Measurements from ENCODE around the gene PTBP1. TPM values are rescaled to one million over a fixed set of nuclear protein-coding genes. Genes with fewer than 3 reads are reported as not detected.

Gene PTBP1
- 100 to 1,000 TPM; 246 to 252 TPM for total RNA-seq
- polyA plus RNA-seq (2013, experiment 1 of 2) = 154 TPM
- 153 TPM for polyA plus RNA-seq (2013, experiment 2 of 2)
- total RNA-seq = 194 to 982 (median 310) reads per million in 172 experiments

DNA sequence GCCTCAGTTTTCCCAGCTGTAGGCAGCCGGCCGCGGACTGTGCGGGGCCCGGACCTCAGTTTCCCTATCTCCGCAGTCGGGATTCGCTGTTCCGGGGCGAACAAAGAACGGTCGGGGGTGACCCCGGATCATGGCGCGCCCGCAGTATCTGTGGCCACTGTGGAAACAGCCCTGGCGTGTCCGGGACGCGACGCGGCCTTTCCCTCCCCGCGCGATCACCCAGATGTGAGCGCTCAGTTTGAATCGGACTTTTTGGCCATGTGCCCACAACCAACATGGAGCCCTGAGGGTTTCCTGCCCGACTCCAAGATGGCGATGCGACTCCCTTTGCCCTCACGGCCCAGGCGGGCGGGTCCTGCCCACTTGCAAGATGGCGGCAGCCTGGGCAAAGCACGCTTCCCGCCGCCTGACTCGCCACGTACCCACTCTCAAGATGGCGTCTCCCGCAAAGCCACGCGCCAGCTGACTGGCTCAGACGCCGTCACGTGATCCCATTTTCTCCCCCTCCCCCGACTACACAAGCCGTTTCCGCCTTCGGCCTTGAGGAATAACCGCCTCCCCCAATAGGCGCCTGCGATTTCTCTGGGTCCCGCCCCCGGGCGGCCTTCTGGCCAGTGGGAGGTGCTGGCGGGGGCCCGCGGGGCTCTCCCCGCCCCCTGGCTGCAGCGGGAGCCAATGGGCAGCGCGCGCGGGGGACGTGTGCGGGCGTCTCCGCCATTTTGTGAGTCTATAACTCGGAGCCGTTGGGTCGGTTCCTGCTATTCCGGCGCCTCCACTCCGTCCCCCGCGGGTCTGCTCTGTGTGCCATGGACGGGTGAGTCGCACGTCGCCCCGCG lies at the start of gene PTBP1:
Gene PTBP1 (plus strand): TSS at position 761 of the 836 bp plus-strand sequence. CDS start 46 bp downstream, at position 807.
- peak; percentile 83 for ATAC-seq (ENCODE audit: poor library complexity)
- Mint-ChIP-seq H3K9me3 (no peaks in the 10 kb centered on the region), H3K27me3 (no peaks in the 10 kb centered on the region), H3K36me3 (ENCODE audit: low read depth) (peaks cover 34% of the 10 kb centered on the region), H3K27ac (peak within 1 kb of the TSS; percentile 87), H3K4me3 (peak within 1 kb of the TSS; percentile 89), H3K4me1 (ENCODE audit: low read depth) (peaks cover 36% of the 10 kb centered on the region)
- no peaks in the 10 kb centered on the region for H3K9me3 ChIP-seq (ENCODE audit: control insufficient read depth in 1 of 2, insufficient read depth in 1 of 2, low read length in 2 of 2)
- peak within 1 kb of the TSS; percentile 67 to 72 for H3K27ac ChIP-seq (ENCODE audit: low read depth in 1 of 2, low read length in 2 of 2)
- TF ChIP-seq, protein P1, sequence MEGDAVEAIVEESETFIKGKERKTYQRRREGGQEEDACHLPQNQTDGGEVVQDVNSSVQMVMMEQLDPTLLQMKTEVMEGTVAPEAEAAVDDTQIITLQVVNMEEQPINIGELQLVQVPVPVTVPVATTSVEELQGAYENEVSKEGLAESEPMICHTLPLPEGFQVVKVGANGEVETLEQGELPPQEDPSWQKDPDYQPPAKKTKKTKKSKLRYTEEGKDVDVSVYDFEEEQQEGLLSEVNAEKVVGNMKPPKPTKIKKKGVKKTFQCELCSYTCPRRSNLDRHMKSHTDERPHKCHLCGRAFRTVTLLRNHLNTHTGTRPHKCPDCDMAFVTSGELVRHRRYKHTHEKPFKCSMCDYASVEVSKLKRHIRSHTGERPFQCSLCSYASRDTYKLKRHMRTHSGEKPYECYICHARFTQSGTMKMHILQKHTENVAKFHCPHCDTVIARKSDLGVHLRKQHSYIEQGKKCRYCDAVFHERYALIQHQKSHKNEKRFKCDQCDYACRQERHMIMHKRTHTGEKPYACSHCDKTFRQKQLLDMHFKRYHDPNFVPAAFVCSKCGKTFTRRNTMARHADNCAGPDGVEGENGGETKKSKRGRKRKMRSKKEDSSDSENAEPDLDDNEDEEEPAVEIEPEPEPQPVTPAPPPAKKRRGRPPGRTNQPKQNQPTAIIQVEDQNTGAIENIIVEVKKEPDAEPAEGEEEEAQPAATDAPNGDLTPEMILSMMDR (IDR thresholded peaks at IDR 0.05) = no peak
- no peaks in the 10 kb centered on the region for H3K27me3 ChIP-seq (ENCODE audit: control insufficient read depth in 1 of 2, insufficient read depth in 2 of 2, low read length in 2 of 2)
- intact Hi-C loops (cut with DNase I, micrococcal nuclease) = loop anchor here (1.0 to 10.0 kb wide), 6 partner anchors 116 to 448 kb away; partner anchors contain the start of genes RNF126 (in 2 of the 2), ATP5F1D (in 1 of the 2), GPX4 (in 1 of the 2) and MIDN (in 1 of the 2)
- H3K4me3 ChIP-seq (ENCODE audit: low read length) = peak within 1 kb of the TSS; percentile 87
- DNase-seq = peak; percentile 97 to 100 (median 99)
- H3K4me1 ChIP-seq (ENCODE audit: insufficient read depth, low read length) = peaks cover 48% of the 10 kb centered on the region
- POLR2A ChIA-PET = interaction anchor here (0.6 to 2.2 kb wide), 13 partner anchors 67 to 672 kb away, joined by 3 to 11 read pairs (median 5); partner anchors contain the start of genes ARHGAP45, CIRBP, FAM174C and GPX4
- peaks cover 31% of the 10 kb centered on the region for H3K36me3 ChIP-seq (ENCODE audit: insufficient read depth, low read length)
- CTCF ChIA-PET = no interaction called here

DNA sequence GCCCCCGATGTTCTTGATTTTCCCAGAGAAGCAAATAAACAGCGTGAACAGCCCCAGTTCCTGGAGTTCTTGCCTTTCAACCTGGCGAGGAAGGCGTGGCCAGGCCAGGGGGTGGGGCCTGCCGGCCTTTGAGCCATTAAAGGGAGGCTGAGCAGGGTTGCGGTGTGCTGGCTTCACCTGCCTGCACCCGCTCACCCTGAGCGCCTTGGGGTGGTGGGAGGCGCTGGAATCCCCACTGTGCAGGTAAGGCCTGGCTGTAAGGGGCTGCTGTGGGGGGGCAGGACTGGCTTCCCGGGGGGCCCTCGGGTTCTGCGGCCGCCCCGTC lies 49.0 kb upstream of the PTBP1 start:
- no peak for DNase-seq

DNA sequence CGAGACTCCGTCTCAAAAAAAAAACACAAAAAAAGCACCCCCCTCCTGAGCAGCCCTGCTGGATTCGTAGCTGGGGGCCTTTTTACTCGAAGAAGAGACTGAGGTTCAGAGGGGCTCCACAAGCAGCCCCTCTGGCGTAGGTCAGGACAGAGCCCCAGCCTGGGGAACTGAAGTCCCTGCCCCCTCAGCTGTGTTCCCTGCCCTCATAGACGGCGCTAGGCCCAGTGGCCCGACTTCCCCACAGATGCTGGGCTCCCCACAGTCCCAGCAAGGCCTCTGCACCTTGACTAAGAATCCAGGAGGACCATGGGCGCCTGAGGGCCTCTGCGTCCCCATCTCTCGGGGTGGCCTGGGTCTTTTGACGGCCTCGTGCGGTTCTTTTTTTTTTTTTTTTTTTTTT lies 47.4 kb upstream of the PTBP1 start:
- H3K27me3 ChIP-seq (ENCODE audit: control insufficient read depth in 1 of 2, insufficient read depth in 2 of 2, low read length in 2 of 2) = peaks cover 0 to 4% of the 10 kb centered on the region in 2 experiments
- H3K9me3 ChIP-seq (ENCODE audit: control insufficient read depth in 1 of 2, insufficient read depth in 1 of 2, low read length in 2 of 2) = peaks cover 10 to 35% of the 10 kb centered on the region in 2 experiments
- H3K27ac ChIP-seq (ENCODE audit: low read depth in 1 of 2, low read length in 2 of 2) = no peak overlapping the region
- no peak overlapping the region for H3K27ac Mint-ChIP-seq
- no peaks in the 10 kb centered on the region for H3K9me3 Mint-ChIP-seq
- no peaks in the 10 kb centered on the region for H3K36me3 Mint-ChIP-seq (ENCODE audit: low read depth)
- DNase-seq (peak in 1 of 14 experiments; percentile 15), ATAC-seq (ENCODE audit: poor library complexity) (no peak)
- intact Hi-C loops (cut with DNase I, micrococcal nuclease) = no loop called here
- CTCF ChIA-PET = no interaction called here
- POLR2A ChIA-PET = no interaction called here
- no peaks in the 10 kb centered on the region for H3K4me1 Mint-ChIP-seq (ENCODE audit: low read depth)
- H3K4me3 ChIP-seq (ENCODE audit: low read length) = no peak overlapping the region
- H3K36me3 ChIP-seq (ENCODE audit: insufficient read depth, low read length) = no peaks in the 10 kb centered on the region
- TF ChIP-seq, protein P1 (IDR thresholded peaks at IDR 0.05) = no peak
- no peaks in the 10 kb centered on the region for H3K27me3 Mint-ChIP-seq
- H3K4me3 Mint-ChIP-seq = no peak overlapping the region
- no peaks in the 10 kb centered on the region for H3K4me1 ChIP-seq (ENCODE audit: insufficient read depth, low read length)

More for the DNA sequence above, 49.0 kb upstream of the PTBP1 start:
- ATAC-seq (ENCODE audit: poor library complexity) = no peak
- H3K27ac Mint-ChIP-seq = no peak overlapping the region
- no peaks in the 10 kb centered on the region for H3K9me3 Mint-ChIP-seq
- peaks cover 10 to 49% of the 10 kb centered on the region in 2 experiments for H3K9me3 ChIP-seq (ENCODE audit: control insufficient read depth in 1 of 2, insufficient read depth in 1 of 2, low read length in 2 of 2)
- H3K36me3 ChIP-seq (ENCODE audit: insufficient read depth, low read length) = no peaks in the 10 kb centered on the region
- ChIA-PET POLR2A (no interaction called here), CTCF (no interaction called here)
- H3K36me3 Mint-ChIP-seq (ENCODE audit: low read depth) = no peaks in the 10 kb centered on the region
- intact Hi-C loops (cut with DNase I, micrococcal nuclease) = no loop called here
- no peak overlapping the region for H3K4me3 Mint-ChIP-seq
- no peaks in the 10 kb centered on the region for H3K4me1 Mint-ChIP-seq (ENCODE audit: low read depth)
- H3K4me1 ChIP-seq (ENCODE audit: insufficient read depth, low read length) = no peaks in the 10 kb centered on the region
- TF ChIP-seq, protein P1 (IDR thresholded peaks at IDR 0.05) = no peak
- no peaks in the 10 kb centered on the region for H3K27me3 Mint-ChIP-seq
- no peak overlapping the region for H3K27ac ChIP-seq (ENCODE audit: low read depth in 1 of 2, low read length in 2 of 2)
- peaks cover 0 to 4% of the 10 kb centered on the region in 2 experiments for H3K27me3 ChIP-seq (ENCODE audit: control insufficient read depth in 1 of 2, insufficient read depth in 2 of 2, low read length in 2 of 2)
- H3K4me3 ChIP-seq (ENCODE audit: low read length) = no peak overlapping the region

Measured in CD4-positive, alpha-beta T cell (primary cell).